Fibroblast of mammary gland (primary cell): ENCODE results near the gene ZDHHC14.

Experiments used
- DNase-seq: peaks from one replicate; pipeline ENCODE4 v3.0.0-alpha.2; 2010; ENCODE audit warnings: low read depth
- H3K4me3 ChIP-seq: 2 replicates; pipeline ENCODE4 v1.5.1; 2011; ENCODE audit warnings: low read depth, mild to moderate bottlenecking, low read length, moderate library complexity; ENCODE audit not compliant: control insufficient read depth
- TF ChIP-seq, protein P1 (sequence below): conservative IDR thresholded peaks from 2 replicates; pipeline ENCODE4 v1.5.1; 2011; ENCODE audit warnings: low read depth, low read length, inconsistent platforms; ENCODE audit not compliant: control insufficient read depth, insufficient read depth

Gene ZDHHC14

DNA sequence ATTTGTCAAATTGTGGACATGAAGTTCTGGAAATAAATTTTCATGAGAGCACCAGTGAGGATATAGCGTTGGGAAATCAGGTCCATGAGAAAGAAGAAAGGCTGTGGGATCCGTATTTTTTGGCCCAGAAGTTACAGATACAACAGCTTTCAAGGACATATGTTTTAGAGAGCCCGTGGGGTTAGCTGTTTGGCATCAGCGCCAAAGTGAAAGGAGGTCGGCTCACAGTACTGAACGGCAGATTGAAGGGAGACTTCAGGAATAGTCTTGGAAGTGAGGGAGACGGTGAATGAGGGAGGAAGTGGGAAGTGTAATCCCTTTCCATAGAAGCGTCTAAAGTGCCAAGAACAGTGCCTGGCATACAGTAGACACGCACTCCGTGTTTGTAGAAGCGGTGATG, 31.8 kb downstream of the ZDHHC14 start:
- no peak overlapping the region for H3K4me3 ChIP-seq
- peak; percentile 18 for DNase-seq
- TF ChIP-seq, protein P1, sequence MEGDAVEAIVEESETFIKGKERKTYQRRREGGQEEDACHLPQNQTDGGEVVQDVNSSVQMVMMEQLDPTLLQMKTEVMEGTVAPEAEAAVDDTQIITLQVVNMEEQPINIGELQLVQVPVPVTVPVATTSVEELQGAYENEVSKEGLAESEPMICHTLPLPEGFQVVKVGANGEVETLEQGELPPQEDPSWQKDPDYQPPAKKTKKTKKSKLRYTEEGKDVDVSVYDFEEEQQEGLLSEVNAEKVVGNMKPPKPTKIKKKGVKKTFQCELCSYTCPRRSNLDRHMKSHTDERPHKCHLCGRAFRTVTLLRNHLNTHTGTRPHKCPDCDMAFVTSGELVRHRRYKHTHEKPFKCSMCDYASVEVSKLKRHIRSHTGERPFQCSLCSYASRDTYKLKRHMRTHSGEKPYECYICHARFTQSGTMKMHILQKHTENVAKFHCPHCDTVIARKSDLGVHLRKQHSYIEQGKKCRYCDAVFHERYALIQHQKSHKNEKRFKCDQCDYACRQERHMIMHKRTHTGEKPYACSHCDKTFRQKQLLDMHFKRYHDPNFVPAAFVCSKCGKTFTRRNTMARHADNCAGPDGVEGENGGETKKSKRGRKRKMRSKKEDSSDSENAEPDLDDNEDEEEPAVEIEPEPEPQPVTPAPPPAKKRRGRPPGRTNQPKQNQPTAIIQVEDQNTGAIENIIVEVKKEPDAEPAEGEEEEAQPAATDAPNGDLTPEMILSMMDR = no peak

DNA sequence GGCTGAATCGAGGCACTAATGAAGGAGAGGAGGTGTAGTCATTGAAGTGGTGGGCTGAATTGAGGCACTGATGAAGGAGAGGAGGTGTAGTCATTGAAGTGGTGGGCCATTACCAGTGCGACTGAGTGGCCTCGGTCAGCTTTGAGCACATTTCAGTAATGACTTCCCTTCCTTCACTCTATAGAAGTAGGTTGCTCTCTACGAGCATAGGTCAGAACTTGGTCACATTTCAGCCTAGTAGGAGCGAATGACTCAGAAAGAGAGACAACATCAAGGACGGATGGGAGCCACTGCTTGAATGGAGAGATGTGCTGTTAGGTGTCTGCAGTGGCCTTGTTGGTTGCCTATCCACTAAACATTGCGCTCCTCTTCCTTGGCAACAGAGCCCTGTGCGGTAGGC, 39.5 kb downstream of the ZDHHC14 start:
- TF ChIP-seq, protein P1 = no peak
- no peak overlapping the region for H3K4me3 ChIP-seq
- DNase-seq = no peak

DNA sequence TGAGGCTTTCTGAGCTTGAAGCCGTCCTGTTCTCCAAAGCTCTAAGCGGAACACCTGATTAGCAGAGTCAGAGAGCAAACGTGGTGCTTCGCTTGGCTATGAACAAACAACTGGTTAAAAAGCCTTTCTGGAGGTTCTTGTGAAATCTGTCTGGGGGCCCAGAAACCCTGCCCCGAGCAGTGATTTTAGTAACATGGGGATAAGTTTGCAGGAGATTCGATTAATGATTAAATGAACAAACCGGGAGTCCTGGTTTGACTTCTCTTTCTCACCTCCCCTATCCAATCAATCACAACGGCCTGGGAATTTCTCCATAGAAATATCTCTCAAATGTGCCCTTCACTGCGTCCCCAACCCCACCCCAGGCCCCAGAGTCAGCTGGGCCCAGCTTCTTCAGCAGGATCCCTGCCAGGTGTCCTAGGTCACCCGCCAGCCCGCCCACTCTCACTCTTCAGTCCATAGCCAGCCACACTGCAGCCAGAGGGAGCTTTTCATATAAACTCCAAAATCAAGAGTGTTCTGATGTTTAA, 43.6 kb downstream of the ZDHHC14 start:
- TF ChIP-seq, protein P1 = no peak
- H3K4me3 ChIP-seq = no peak overlapping the region
- DNase-seq = no peak

DNA sequence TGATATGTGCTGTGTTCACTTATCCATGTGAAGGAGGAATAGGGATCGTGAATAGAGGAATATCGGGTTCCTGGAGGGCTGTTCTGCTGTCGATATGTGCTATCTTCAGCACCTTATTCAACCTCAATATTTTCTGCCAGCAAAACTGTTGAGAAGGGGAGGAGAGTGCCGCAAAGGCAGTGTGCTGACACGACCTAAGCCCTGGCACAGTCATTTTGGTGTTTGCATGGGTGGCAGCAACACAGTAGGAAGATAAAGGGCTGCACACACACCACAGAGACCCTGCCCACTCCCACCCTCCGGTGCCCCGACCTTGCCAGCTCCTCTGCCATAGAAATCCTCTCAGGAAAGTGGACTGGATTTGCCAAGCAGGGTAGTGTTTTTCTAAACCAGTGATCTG, 47.0 kb downstream of the ZDHHC14 start:
- no peak for DNase-seq
- H3K4me3 ChIP-seq = no peak overlapping the region
- TF ChIP-seq, protein P1 = no peak

DNA sequence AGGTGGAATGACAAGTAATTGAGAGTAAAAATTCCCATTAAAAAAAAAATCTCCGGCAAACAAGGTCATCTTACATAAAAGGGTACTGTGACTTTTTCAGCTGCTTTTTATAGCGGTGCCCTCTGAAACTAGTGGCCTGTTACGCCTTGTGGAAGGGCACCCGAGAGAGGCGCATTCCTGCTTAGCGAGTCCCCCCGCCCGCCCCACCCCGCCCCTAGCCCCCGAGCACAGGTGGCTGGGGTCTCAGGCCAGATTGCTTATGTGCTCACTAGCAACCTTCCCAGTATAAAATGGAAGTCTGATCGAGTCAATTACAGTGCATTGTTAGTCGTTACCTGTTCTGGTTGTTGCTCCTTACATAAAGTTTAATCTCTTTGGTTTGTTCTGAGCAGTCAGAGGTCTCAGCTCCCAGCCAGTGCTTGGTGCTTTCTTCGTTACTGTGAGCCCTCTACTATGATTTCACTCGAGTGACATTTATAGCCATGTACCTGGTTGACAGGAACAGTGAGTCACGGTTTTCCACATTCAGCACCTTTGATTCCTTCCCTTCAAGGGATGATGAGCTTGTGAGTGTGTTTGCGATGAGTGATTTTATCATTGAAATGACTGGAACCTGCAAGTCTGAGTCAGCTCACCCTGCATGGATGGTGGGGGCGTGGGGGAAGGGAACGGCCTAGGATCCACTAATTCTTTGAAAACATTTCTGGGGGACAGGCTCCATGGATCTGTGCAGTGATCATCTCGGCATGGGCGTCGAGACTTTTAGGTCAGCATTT, 47.6 kb downstream of the ZDHHC14 start:
- DNase-seq = peak; percentile 15
- TF ChIP-seq, protein P1 = no peak
- H3K4me3 ChIP-seq = no peak overlapping the region

DNA sequence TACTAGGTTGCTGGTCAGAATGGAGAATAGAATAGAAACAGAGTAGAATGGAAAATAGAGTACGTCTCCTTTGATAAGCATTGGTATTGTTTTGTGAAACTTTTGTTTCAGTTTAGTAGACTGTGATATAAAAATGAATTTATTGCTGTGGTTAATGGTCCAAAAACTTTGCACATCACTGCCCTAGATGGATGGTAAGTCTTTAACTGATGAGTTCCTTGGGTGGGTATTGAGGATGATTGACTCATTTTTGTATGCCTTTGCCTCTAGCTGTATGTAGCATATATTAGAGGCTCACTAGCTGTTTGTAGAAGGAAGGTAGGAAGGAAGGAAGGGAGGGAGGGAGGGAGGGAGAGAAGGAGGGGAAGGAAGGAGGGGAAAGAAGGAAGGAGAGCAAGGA, 48.3 kb downstream of the ZDHHC14 start:
- TF ChIP-seq, protein P1 = no peak
- DNase-seq = no peak
- no peak overlapping the region for H3K4me3 ChIP-seq
